ENCODE data around the gene RAB15. TPM values are rescaled to one million over a fixed set of nuclear protein-coding genes. Genes with fewer than 3 reads are reported as not detected.

RAB15 gene
- polyA plus RNA-seq, 1 experiment, result 7.7 TPM

DNA sequence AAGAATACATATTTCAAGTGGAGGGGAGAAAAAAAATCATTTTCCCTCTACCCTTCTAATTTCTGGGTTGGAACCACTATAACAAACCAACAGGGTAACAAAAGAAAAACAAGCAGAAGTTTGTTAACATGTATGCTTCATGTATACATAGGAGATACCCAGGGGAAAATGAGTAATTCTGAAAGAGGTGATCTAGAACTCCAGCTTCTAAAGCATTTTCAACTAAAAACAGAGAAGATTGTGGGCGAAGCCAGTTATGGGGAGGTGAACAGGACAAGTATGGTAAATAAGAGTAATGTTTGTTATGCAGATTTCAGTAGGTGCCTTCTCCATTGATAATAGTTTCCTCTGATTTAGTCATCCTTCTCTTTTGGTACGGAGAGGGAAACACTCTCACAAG is 31.3 kb upstream of the RAB15 start:
- ChIA-PET POLR2A (no interaction called here), CTCF (no interaction called here)
- H3K4me3 ChIP-seq (ENCODE audit: low read depth, low read length), result no peak overlapping the region

DNA sequence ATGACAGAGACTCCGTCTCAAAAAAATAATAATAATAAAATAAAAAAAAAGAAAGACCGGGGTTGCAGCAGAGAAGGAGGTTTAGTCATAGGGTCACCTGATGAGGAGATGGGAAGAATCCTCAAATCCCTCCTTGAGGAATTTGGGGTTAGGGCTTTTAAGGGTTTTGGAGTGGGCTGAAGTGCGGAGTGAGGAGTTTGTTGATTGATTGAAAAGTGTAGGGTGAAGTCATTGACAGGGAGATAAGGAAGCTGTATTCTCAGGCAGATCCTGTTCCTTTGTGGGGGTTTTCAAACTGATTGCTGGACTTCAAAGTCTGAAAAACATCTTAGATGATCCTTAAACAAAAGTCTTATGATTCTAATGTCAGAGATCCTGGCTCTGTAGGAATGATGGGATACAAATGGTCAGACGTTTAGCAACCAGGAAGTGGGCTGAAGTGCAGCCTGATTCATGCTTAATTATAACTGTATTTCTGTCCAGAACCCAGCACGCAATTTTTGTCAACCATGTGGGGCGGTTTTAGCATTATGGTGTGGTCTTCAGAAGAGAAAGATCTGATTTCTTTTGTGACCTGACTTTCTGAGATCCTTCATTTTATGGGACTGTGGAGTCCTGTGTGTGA is 30.6 kb upstream of the RAB15 start:
- DNase-seq (ENCODE audit: low read depth), result no peak
- Histone ChIP-seq H3K27me3 (ENCODE audit: control insufficient read depth, insufficient read depth, low read length) (no peaks in the 10 kb centered on the region), H3K4me3 (ENCODE audit: low read depth, low read length) (no peak overlapping the region), H3K36me3 (ENCODE audit: control insufficient read depth, insufficient read depth, low read length) (no peaks in the 10 kb centered on the region; the same call in 1 of the 2 replicates)
- POLR2A ChIA-PET, result no interaction called here
- CTCF ChIA-PET, result interaction anchor here (0.9 to 6.4 kb wide), 2 partner anchors 16 to 18 kb away, joined by 5 to 28 read pairs; partner anchors contain the start of gene FNTB
- TF ChIP-seq, protein P1, sequence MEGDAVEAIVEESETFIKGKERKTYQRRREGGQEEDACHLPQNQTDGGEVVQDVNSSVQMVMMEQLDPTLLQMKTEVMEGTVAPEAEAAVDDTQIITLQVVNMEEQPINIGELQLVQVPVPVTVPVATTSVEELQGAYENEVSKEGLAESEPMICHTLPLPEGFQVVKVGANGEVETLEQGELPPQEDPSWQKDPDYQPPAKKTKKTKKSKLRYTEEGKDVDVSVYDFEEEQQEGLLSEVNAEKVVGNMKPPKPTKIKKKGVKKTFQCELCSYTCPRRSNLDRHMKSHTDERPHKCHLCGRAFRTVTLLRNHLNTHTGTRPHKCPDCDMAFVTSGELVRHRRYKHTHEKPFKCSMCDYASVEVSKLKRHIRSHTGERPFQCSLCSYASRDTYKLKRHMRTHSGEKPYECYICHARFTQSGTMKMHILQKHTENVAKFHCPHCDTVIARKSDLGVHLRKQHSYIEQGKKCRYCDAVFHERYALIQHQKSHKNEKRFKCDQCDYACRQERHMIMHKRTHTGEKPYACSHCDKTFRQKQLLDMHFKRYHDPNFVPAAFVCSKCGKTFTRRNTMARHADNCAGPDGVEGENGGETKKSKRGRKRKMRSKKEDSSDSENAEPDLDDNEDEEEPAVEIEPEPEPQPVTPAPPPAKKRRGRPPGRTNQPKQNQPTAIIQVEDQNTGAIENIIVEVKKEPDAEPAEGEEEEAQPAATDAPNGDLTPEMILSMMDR (IDR thresholded peaks at IDR 0.05; ENCODE audit: insufficient read depth, low read depth, low read length), result no peak

More for the DNA sequence above, 31.3 kb upstream of the RAB15 start:
- DNase-seq (ENCODE audit: low read depth), result no peak
- TF ChIP-seq, protein P1 (IDR thresholded peaks at IDR 0.05; ENCODE audit: insufficient read depth, low read depth, low read length), result no peak
- Histone ChIP-seq H3K27me3 (ENCODE audit: control insufficient read depth, insufficient read depth, low read length) (no peaks in the 10 kb centered on the region), H3K36me3 (ENCODE audit: control insufficient read depth, insufficient read depth, low read length) (no peaks in the 10 kb centered on the region; the same call in none of the 2 replicates)

DNA sequence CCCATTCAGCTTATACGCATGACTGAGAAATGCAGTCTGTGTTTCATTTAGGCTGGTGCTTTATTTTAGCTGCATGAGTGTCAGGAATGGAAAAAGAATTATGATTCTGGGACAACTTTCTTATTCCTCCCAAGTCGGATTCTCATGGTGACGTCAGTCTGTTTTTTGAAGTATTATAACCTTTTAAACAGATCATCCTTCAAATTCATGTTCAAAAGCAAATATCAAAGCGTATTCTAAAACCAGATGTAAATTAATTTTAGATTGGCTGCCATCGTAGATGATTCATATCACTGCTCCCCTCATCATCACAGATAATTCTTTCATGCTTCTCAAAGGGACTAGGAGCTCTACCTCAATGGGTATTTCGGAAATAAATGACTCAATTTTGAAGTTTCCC is 29.6 kb upstream of the RAB15 start:
- CTCF ChIA-PET, result interaction anchor here (0.9 to 6.4 kb wide), 2 partner anchors 15 to 19 kb away, joined by 5 to 28 read pairs; partner anchors contain the start of gene FNTB

DNA sequence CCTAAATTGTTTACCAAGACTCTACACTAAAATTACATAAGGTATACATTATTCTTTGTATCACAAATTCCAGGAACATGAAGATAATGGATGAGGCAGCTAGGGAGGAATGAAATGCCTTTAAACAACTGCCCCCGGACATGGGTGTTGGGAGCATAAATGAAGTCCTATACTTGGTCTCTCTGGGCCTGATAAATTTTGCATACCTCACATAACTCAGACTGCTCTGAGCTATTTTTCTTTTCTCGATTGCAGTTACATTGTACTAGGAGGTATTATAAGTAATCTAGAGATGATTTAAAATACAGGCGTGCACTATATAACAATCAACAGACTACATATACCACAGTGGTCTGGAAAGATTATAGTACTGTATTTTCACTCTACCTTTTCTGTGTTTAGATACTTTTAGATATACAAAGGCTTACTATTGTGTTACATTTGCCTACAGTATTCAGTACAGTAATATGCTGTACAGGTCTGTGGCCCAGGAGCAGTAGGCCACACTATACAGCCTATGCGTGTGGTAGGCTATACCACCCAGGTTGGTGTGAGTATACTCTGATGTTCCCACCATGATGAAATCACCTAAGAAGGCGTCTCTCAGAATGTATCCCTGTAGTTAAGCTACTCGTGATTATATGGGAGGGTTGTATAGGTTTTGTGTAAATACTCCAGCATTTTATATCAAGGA is 28.9 kb upstream of the RAB15 start:
- no peaks in the 10 kb centered on the region for H3K27me3 ChIP-seq (ENCODE audit: control insufficient read depth, insufficient read depth, low read length)
- DNase-seq (ENCODE audit: low read depth), result no peak
- H3K36me3 ChIP-seq (ENCODE audit: control insufficient read depth, insufficient read depth, low read length), result no peaks in the 10 kb centered on the region
- H3K4me3 ChIP-seq (ENCODE audit: low read depth, low read length), result no peak overlapping the region
- ChIA-PET POLR2A (no interaction called here), CTCF (interaction anchor here (1.1 to 6.4 kb wide), 2 partner anchors 14 to 19 kb away, joined by 3 to 28 read pairs; no protein-coding TSS in a partner anchor)
- TF ChIP-seq, protein P1 (IDR thresholded peaks at IDR 0.05; ENCODE audit: insufficient read depth, low read depth, low read length), result no peak

More for the DNA sequence above, 29.6 kb upstream of the RAB15 start:
- POLR2A ChIA-PET, result no interaction called here
- no peak overlapping the region for H3K4me3 ChIP-seq (ENCODE audit: low read depth, low read length)
- TF ChIP-seq, protein P1 (IDR thresholded peaks at IDR 0.05; ENCODE audit: insufficient read depth, low read depth, low read length), result no peak
- H3K27me3 ChIP-seq (ENCODE audit: control insufficient read depth, insufficient read depth, low read length), result no peaks in the 10 kb centered on the region
- no peak for DNase-seq (ENCODE audit: low read depth)
- H3K36me3 ChIP-seq (ENCODE audit: control insufficient read depth, insufficient read depth, low read length), result no peaks in the 10 kb centered on the region; the same call in 1 of the 2 replicates

DNA sequence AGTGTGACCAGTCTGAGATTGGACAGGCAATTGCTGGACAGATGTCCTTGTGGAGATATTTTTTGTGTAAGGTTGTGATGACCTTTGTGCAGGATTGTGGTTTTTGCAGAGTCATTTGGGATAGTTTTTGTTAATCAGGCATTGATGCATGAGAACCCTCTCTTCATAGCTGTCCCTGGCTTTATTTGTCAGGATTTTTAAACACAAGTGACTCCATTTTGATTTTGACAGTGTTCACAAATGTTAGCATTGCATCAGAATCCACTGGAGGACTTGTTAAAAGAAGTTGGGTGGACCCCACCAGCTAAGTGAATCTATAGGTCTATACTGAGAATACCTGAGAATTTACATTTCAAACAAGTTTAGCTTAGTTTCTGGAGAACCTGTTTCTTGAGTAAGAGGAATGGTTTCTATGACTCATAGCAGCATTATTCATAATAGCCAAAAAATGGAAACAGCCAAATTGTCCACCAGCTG is 26.4 kb upstream of the RAB15 start:
- DNase-seq (ENCODE audit: low read depth), result no peak
- POLR2A ChIA-PET, result no interaction called here
- CTCF ChIA-PET, result interaction anchor here (1.2 to 6.4 kb wide), 3 partner anchors 12 to 22 kb away, joined by 5 to 28 read pairs (median 10); partner anchors contain the start of gene FNTB
- TF ChIP-seq, protein P1 (IDR thresholded peaks at IDR 0.05; ENCODE audit: insufficient read depth, low read depth, low read length), result no peak
- Histone ChIP-seq H3K36me3 (ENCODE audit: control insufficient read depth, insufficient read depth, low read length) (no peaks in the 10 kb centered on the region), H3K4me3 (ENCODE audit: low read depth, low read length) (no peak overlapping the region), H3K27me3 (ENCODE audit: control insufficient read depth, insufficient read depth, low read length) (no peaks in the 10 kb centered on the region)

Data from BJ (cell line).